ENCODE measurements around the gene CDH13. TPM values are rescaled to one million over a fixed set of nuclear protein-coding genes. Genes with fewer than 3 reads are reported as not detected.

The CDH13 gene
- total and polyA plus RNA-seq, 9 of the 15 experiments (the other 6 are each of a cell fraction or from before 2014, with no cell fraction given) = 0.03 TPM; not detected in 8

DNA sequence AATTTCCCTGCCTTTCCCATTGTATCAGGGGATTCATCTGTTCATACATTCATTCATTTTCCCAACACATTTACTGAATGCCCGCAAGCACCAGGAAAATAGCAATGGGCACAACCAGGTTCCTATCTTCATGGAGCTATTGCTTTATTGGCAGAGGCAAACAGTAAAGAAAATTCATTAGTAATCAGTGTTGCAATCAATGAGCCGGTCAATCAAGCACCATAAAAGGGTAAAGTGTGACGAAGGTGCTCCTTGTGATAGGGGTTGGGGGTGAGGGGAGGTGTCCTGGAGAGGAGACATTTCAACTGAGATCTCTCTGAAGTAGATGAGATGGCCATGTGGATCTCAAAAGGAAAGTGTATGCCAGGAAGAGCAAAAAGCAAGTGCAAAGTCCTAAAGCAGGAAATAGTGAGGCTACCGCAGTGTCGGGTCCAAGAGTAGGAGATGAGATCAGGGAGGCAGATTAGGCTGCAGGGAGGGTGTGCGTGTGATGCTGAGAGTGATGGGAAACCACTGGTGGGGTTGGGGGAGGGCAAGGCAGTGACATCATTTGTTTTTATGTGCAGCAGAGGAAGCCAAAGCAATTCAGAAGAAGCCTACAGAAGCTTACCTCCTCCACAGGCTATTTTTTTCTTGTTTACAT is 28.4 kb downstream of the CDH13 start:
- FAIRE-seq (no peak), DNase-seq (ENCODE audit: extremely low read depth in 1 of 4, low spot score in 3 of 4) (no peak), ATAC-seq (no peak)
- Histone ChIP-seq H3K4me3 (no peak overlapping the region), H3K4me2 (ENCODE audit: insufficient read depth, low read length) (no peak overlapping the region), H3K4me1 (replicated peaks in 1 of 2; ENCODE audit: control insufficient read depth in 2 of 2, insufficient read depth in 2 of 2, low read length in 2 of 2) (no peaks in the 10 kb centered on the region), H3K79me2 (ENCODE audit: control insufficient read depth, insufficient read depth, low read length) (no peaks in the 10 kb centered on the region), H3K9ac (ENCODE audit: insufficient read depth in 1 of 2, low read depth in 2 of 2, low read length in 2 of 2) (no peak overlapping the region), H2AFZ (ENCODE audit: low read depth, low read length) (no peak overlapping the region), H4K20me1 (replicated peaks; ENCODE audit: control insufficient read depth, insufficient read depth, low read length) (no peaks in the 10 kb centered on the region), H3K9me3 (replicated peaks; ENCODE audit: control insufficient read depth, insufficient read depth, low read depth, low read length) (no peaks in the 10 kb centered on the region), H3K9me1 (ENCODE audit: control insufficient read depth, insufficient read depth, low read length) (no peaks in the 10 kb centered on the region), H3K27me3 (ENCODE audit: control insufficient read depth in 2 of 2, insufficient read depth in 2 of 2, low read length in 2 of 2) (no peaks in the 10 kb centered on the region), H3K27ac (ENCODE audit: extremely low read depth, low read depth, low read length) (no peak overlapping the region), H3K36me3 (ENCODE audit: control insufficient read depth, insufficient read depth, low read length) (no peaks in the 10 kb centered on the region)
- CTCF ChIA-PET (ENCODE audit: low intra/inter-chr PET ratio) = no interaction called here
- in situ Hi-C loops (cut with MboI) = no loop called here
- BruUV-seq (replicated peaks) = no TSS peak
- intact Hi-C loops (cut with micrococcal nuclease) = no loop called here
- 0% methylated on average over 6 of the region's 6 CpGs for WGBS (ENCODE audit: insufficient coverage, low coverage, missing lambda C conversion rate)
- no peak for TF ChIP-seq SMARCA4 (IDR thresholded peaks at IDR 0.05)
- TF ChIP-seq ZKSCAN8 (CRISPR knock-in tag; IDR thresholded peaks at IDR 0.05) = no peak
- TF ChIP-seq, protein P1, sequence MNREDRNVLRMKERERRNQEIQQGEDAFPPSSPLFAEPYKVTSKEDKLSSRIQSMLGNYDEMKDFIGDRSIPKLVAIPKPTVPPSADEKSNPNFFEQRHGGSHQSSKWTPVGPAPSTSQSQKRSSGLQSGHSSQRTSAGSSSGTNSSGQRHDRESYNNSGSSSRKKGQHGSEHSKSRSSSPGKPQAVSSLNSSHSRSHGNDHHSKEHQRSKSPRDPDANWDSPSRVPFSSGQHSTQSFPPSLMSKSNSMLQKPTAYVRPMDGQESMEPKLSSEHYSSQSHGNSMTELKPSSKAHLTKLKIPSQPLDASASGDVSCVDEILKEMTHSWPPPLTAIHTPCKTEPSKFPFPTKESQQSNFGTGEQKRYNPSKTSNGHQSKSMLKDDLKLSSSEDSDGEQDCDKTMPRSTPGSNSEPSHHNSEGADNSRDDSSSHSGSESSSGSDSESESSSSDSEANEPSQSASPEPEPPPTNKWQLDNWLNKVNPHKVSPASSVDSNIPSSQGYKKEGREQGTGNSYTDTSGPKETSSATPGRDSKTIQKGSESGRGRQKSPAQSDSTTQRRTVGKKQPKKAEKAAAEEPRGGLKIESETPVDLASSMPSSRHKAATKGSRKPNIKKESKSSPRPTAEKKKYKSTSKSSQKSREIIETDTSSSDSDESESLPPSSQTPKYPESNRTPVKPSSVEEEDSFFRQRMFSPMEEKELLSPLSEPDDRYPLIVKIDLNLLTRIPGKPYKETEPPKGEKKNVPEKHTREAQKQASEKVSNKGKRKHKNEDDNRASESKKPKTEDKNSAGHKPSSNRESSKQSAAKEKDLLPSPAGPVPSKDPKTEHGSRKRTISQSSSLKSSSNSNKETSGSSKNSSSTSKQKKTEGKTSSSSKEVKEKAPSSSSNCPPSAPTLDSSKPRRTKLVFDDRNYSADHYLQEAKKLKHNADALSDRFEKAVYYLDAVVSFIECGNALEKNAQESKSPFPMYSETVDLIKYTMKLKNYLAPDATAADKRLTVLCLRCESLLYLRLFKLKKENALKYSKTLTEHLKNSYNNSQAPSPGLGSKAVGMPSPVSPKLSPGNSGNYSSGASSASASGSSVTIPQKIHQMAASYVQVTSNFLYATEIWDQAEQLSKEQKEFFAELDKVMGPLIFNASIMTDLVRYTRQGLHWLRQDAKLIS (CRISPR knock-in tag; IDR thresholded peaks at IDR 0.05) = no peak
- TF ChIP-seq, protein P2, sequence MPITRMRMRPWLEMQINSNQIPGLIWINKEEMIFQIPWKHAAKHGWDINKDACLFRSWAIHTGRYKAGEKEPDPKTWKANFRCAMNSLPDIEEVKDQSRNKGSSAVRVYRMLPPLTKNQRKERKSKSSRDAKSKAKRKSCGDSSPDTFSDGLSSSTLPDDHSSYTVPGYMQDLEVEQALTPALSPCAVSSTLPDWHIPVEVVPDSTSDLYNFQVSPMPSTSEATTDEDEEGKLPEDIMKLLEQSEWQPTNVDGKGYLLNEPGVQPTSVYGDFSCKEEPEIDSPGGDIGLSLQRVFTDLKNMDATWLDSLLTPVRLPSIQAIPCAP (CRISPR knock-in tag; IDR thresholded peaks at IDR 0.05; ENCODE audit: borderline replicate concordance) = no peak
- TF ChIP-seq ZNF561 (CRISPR knock-in tag; conservative IDR thresholded peaks at IDR 0.05) = no peak
- TF ChIP-seq SRSF7 (optimal IDR thresholded peaks at IDR 0.05; ENCODE audit: low read depth, low read length) = no peak
- no peak for TF ChIP-seq CREB1 (IDR thresholded peaks at IDR 0.05)
- no peak for TF ChIP-seq CREB1 (CRISPR knock-in tag; IDR thresholded peaks at IDR 0.05)
- TF ChIP-seq SMARCB1 (IDR thresholded peaks at IDR 0.05; ENCODE audit: insufficient read length, low read depth) = no peak
- no peak for TF ChIP-seq ZNF780A (CRISPR knock-in tag; IDR thresholded peaks at IDR 0.05)
- no peak for TF ChIP-seq TSC22D4 (tag; IDR thresholded peaks at IDR 0.05)
- TF ChIP-seq HMGN3 (IDR thresholded peaks at IDR 0.05; ENCODE audit: borderline replicate concordance, extremely low read depth, insufficient read length, low read depth, low read length) = no peak
- no peak for TF ChIP-seq KAT8 (IDR thresholded peaks at IDR 0.05; ENCODE audit: low read depth)
- TF ChIP-seq POU5F1 (IDR thresholded peaks at IDR 0.05; ENCODE audit: borderline replicate concordance, low read depth, low read length, partially characterized antibody) = no peak
- no peak for TF ChIP-seq ZKSCAN1 (IDR thresholded peaks at IDR 0.05; ENCODE audit: low read depth, low read length)
- TF ChIP-seq POLR2AphosphoS5 (IDR thresholded peaks at IDR 0.05; ENCODE audit: control insufficient read depth, insufficient read depth, low read depth, low read length) = no peak
- TF ChIP-seq ZNF354B (CRISPR knock-in tag; IDR thresholded peaks at IDR 0.05) = no peak
- TF ChIP-seq EP400 (IDR thresholded peaks at IDR 0.05) = no peak
- TF ChIP-seq, protein P3, sequence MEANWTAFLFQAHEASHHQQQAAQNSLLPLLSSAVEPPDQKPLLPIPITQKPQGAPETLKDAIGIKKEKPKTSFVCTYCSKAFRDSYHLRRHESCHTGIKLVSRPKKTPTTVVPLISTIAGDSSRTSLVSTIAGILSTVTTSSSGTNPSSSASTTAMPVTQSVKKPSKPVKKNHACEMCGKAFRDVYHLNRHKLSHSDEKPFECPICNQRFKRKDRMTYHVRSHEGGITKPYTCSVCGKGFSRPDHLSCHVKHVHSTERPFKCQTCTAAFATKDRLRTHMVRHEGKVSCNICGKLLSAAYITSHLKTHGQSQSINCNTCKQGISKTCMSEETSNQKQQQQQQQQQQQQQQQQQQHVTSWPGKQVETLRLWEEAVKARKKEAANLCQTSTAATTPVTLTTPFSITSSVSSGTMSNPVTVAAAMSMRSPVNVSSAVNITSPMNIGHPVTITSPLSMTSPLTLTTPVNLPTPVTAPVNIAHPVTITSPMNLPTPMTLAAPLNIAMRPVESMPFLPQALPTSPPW (CRISPR knock-in tag; IDR thresholded peaks at IDR 0.05) = no peak
- POLR2A ChIA-PET = no interaction called here

Data from K562 (cell line).